CD4-positive, alpha-beta memory T cell (primary cell): ENCODE measurements around the gene OR2A5. TPM values are rescaled to one million over a fixed set of nuclear protein-coding genes. Genes with fewer than 3 reads are reported as not detected.
"Not testable (repeated sequence)": the region's sequence is repeated elsewhere in the genome, so short reads cannot be mapped to it uniquely, and the experiment has no call there.

Experiments used
- CTCF ChIA-PET: fragments of 350-600 bp; sonication (Branson Sonifier 250); formaldehyde crosslinking; loops from one replicate; lab custom pipeline; 2021; ENCODE audit warnings: inconsistent platforms; ENCODE audit not compliant: partially characterized antibody; lab: Charles Lee
- POLR2A ChIA-PET: fragments of 350-600 bp; sonication (Branson Sonifier 250); formaldehyde crosslinking; loops from one replicate; lab custom pipeline; 2021; ENCODE audit not compliant: partially characterized antibody; lab: Charles Lee
- DNase-seq, 5 donors: peaks; one replicate each; pipeline versions ENCODE4 v3.0.0 to v3.0.0-alpha.2; 2020 to 2022; ENCODE audit warnings: mixed read lengths in 1 of 5
- H3K27ac ChIP-seq: one replicate; pipeline ENCODE4 v1.7.0; 2013; ENCODE audit warnings: low read depth, low read length
- H3K27me3 ChIP-seq: 2 replicates; pipeline ENCODE4 v1.7.0; 2013; ENCODE audit warnings: mild to moderate bottlenecking, low read length, moderate library complexity; ENCODE audit not compliant: insufficient read depth
- H3K36me3 ChIP-seq: 2 replicates; pipeline ENCODE4 v1.7.0; 2013; ENCODE audit warnings: mild to moderate bottlenecking, low read length, moderate library complexity; ENCODE audit not compliant: insufficient read depth
- H3K4me1 ChIP-seq: 2 replicates; pipeline ENCODE4 v1.7.0; 2013; ENCODE audit warnings: mild to moderate bottlenecking, low read length, moderate library complexity; ENCODE audit not compliant: insufficient read depth
- H3K4me3 ChIP-seq, 2 donors: one replicate each; pipeline ENCODE4 v1.7.0; 2013; ENCODE audit warnings: low read length in 2 of 2, mild to moderate bottlenecking in 1 of 2
- H3K9me3 ChIP-seq, 2 donors: one replicate each; pipeline ENCODE4 v1.7.0; 2013; ENCODE audit warnings: low read length in 2 of 2, control low read depth in 1 of 2; ENCODE audit not compliant: control insufficient read depth in 1 of 2
- H3K27ac Mint-ChIP-seq, 7 donors: one replicate each; pipeline ENCODE4 v1.8.0; 2020 to 2021; ENCODE audit warnings: mixed read lengths in 7 of 7, mild to moderate bottlenecking in 6 of 7, inconsistent platforms in 3 of 7, moderate library complexity in 3 of 7
- H3K27me3 Mint-ChIP-seq, 2 donors: one replicate each; pipeline ENCODE4 v1.8.0; 2020 to 2021; ENCODE audit warnings: mixed read lengths in 2 of 2
- H3K36me3 Mint-ChIP-seq, 2 donors: one replicate each; pipeline ENCODE4 v1.8.0; 2020 to 2021; ENCODE audit warnings: mixed read lengths in 2 of 2, inconsistent platforms in 1 of 2, mild to moderate bottlenecking in 1 of 2
- H3K4me1 Mint-ChIP-seq, 4 donors: one replicate each; pipeline ENCODE4 v1.8.0; 2020 to 2021; ENCODE audit warnings: mixed read lengths in 4 of 4, mild to moderate bottlenecking in 1 of 4
- H3K4me3 Mint-ChIP-seq, 8 donors: one replicate each; pipeline ENCODE4 v1.8.0; 2020 to 2021; ENCODE audit warnings: mixed read lengths in 8 of 8, mild to moderate bottlenecking in 7 of 8, moderate library complexity in 6 of 8, inconsistent platforms in 3 of 8
- H3K9me3 Mint-ChIP-seq, 8 donors: one replicate each; pipeline ENCODE4 v1.8.0; 2020 to 2021; ENCODE audit warnings: mixed read lengths in 8 of 8, mild to moderate bottlenecking in 5 of 8, inconsistent platforms in 3 of 8, moderate library complexity in 1 of 8
- intact Hi-C: fragments of 100-400 bp; cut with micrococcal nuclease; formaldehyde crosslinking; loops from one replicate; pipeline ENCODE4 v1.15.1; 2023
- polyA plus RNA-seq, 2 donors: library from polyadenylated mRNA; unstranded; fragments of 300-500 nt; fragmentation: Illumina TruSeq; gene quantifications; one replicate each; pipeline ENCODE4 v1.2.3, GENCODE V29; 2021
- total RNA-seq, 2 experiments: library from RNA; stranded (reverse); gene quantifications; one replicate each; pipeline ENCODE4 v1.2.3, GENCODE V29; 2021

Gene OR2A5
- total and polyA plus RNA-seq, 4 experiments from 2014 or later, result not detected

GRCh38 chr7:144050884-144051283 lies 2.1 kb downstream of the OR2A5 start:
- H3K4me1 Mint-ChIP-seq, H3K36me3 Mint-ChIP-seq, intact Hi-C loops, H3K4me3 ChIP-seq, H3K27me3 ChIP-seq, H3K36me3 ChIP-seq, DNase-seq, H3K27ac Mint-ChIP-seq, H3K27ac ChIP-seq, CTCF ChIA-PET, H3K4me1 ChIP-seq, H3K9me3 Mint-ChIP-seq, H3K9me3 ChIP-seq, POLR2A ChIA-PET, H3K4me3 Mint-ChIP-seq: not testable (repeated sequence)
- H3K27me3 Mint-ChIP-seq, result peaks cover 13% of the 10 kb centered on the region in 2 donors

GRCh38 chr7:144057954-144058353 lies 9.2 kb downstream of the OR2A5 start:
- H3K4me3 Mint-ChIP-seq, result no peak overlapping the region
- H3K9me3 Mint-ChIP-seq, result peaks cover 0 to 19% (median 6%) of the 10 kb centered on the region in 8 donors
- ChIA-PET CTCF (no interaction called here), POLR2A (no interaction called here)
- H3K36me3 Mint-ChIP-seq, result no peaks in the 10 kb centered on the region
- Histone ChIP-seq H3K27ac (no peak overlapping the region), H3K9me3 (no peaks in the 10 kb centered on the region), H3K27me3 (no peaks in the 10 kb centered on the region), H3K36me3 (no peaks in the 10 kb centered on the region), H3K4me1 (no peaks in the 10 kb centered on the region), H3K4me3 (no peak overlapping the region)
- H3K27ac Mint-ChIP-seq, result no peak overlapping the region
- no peaks in the 10 kb centered on the region for H3K4me1 Mint-ChIP-seq
- H3K27me3 Mint-ChIP-seq, result peaks cover 7 to 13% of the 10 kb centered on the region in 2 donors
- no peak for DNase-seq
- intact Hi-C loops, result no loop called here

GRCh38 chr7:144063710-144064109 lies 15.0 kb downstream of the OR2A5 start:
- CTCF ChIA-PET, result interaction anchor here (1.0 kb wide), 1 partner anchor 64 kb away, joined by 3 read pairs; no protein-coding TSS in a partner anchor
- Mint-ChIP-seq H3K4me1 (no peaks in the 10 kb centered on the region), H3K9me3 (peaks cover 0 to 15% (median 4%) of the 10 kb centered on the region in 8 donors), H3K27me3 (peaks cover 9 to 15% of the 10 kb centered on the region in 2 donors), H3K27ac (no peak overlapping the region), H3K4me3 (no peak overlapping the region), H3K36me3 (no peaks in the 10 kb centered on the region)
- no peak for DNase-seq
- no peak overlapping the region for H3K27ac ChIP-seq
- H3K27me3 ChIP-seq, result no peaks in the 10 kb centered on the region
- no peaks in the 10 kb centered on the region for H3K4me1 ChIP-seq
- no peaks in the 10 kb centered on the region for H3K36me3 ChIP-seq
- POLR2A ChIA-PET, result no interaction called here
- intact Hi-C loops, result no loop called here
- no peak overlapping the region for H3K4me3 ChIP-seq
- no peaks in the 10 kb centered on the region for H3K9me3 ChIP-seq

- H3K27me3 ChIP-seq, result no peaks in the 10 kb centered on the region
- ChIA-PET CTCF (no interaction called here), POLR2A (no interaction called here)
- Mint-ChIP-seq H3K27me3 (peaks cover 7 to 8% of the 10 kb centered on the region in 2 donors), H3K27ac (no peak within 1 kb of the TSS), H3K4me3 (no peak within 1 kb of the TSS), H3K36me3 (no peaks in the 10 kb centered on the region), H3K9me3 (no peaks in the 10 kb centered on the region), H3K4me1 (no peaks in the 10 kb centered on the region)
- no peaks in the 10 kb centered on the region for H3K36me3 ChIP-seq
- intact Hi-C loops, result no loop called here
- H3K4me1 ChIP-seq, result no peaks in the 10 kb centered on the region
- no peak for DNase-seq
- H3K27ac ChIP-seq, result no peak within 1 kb of the TSS
- H3K9me3 ChIP-seq, result no peaks in the 10 kb centered on the region
- H3K4me3 ChIP-seq, result no peak within 1 kb of the TSS
Measured at GRCh38 chr7:144069511-144069910, 20.8 kb downstream of the OR2A5 start, which contains the start of gene OR2A25. OR2A25 (plus strand) TSS chr7:144069811; CDS start chr7:144074220, 4,409 bp downstream.

- no peaks in the 10 kb centered on the region for H3K9me3 ChIP-seq
- no peak overlapping the region for H3K4me3 Mint-ChIP-seq
Measured at GRCh38 chr7:144069953-144070352, 21.2 kb downstream of the OR2A5 start.

GRCh38 chr7:144074374-144074773 lies 25.6 kb downstream of the OR2A5 start:
- H3K27ac ChIP-seq, result no peak overlapping the region
- Mint-ChIP-seq H3K27ac (no peak overlapping the region), H3K27me3 (peaks cover 3 to 5% of the 10 kb centered on the region in 2 donors), H3K4me1 (no peaks in the 10 kb centered on the region), H3K4me3 (no peak overlapping the region), H3K9me3 (no peaks in the 10 kb centered on the region), H3K36me3 (no peaks in the 10 kb centered on the region)
- H3K27me3 ChIP-seq, result no peaks in the 10 kb centered on the region
- CTCF ChIA-PET, result no interaction called here
- intact Hi-C loops, result no loop called here
- POLR2A ChIA-PET, result no interaction called here
- no peaks in the 10 kb centered on the region for H3K36me3 ChIP-seq
- H3K4me3 ChIP-seq, result no peak overlapping the region
- no peaks in the 10 kb centered on the region for H3K9me3 ChIP-seq
- no peak for DNase-seq
- no peaks in the 10 kb centered on the region for H3K4me1 ChIP-seq

More at GRCh38 chr7:144069953-144070352, 21.2 kb downstream of the OR2A5 start:
- intact Hi-C loops, result no loop called here
- Histone ChIP-seq H3K36me3 (no peaks in the 10 kb centered on the region), H3K27me3 (no peaks in the 10 kb centered on the region), H3K4me3 (no peak overlapping the region), H3K4me1 (no peaks in the 10 kb centered on the region), H3K27ac (no peak overlapping the region)
- no peaks in the 10 kb centered on the region for H3K4me1 Mint-ChIP-seq
- H3K27ac Mint-ChIP-seq, result no peak overlapping the region
- DNase-seq, result no peak
- POLR2A ChIA-PET, result no interaction called here
- no peaks in the 10 kb centered on the region for H3K9me3 Mint-ChIP-seq
- CTCF ChIA-PET, result no interaction called here
- no peaks in the 10 kb centered on the region for H3K36me3 Mint-ChIP-seq
- H3K27me3 Mint-ChIP-seq, result peaks cover 7 to 8% of the 10 kb centered on the region in 2 donors

GRCh38 chr7:144085978-144086377 lies 37.2 kb downstream of the OR2A5 start, which contains the start of gene OR2A12:
OR2A12 (plus strand) TSS chr7:144086278; CDS start chr7:144095108, 8,830 bp downstream.
- CTCF ChIA-PET, result no interaction called here
- no peak for DNase-seq
- no peaks in the 10 kb centered on the region for H3K36me3 ChIP-seq
- Mint-ChIP-seq H3K27ac (no peak within 1 kb of the TSS), H3K9me3 (peaks cover 0 to 6% (median 4%) of the 10 kb centered on the region in 8 donors), H3K36me3 (no peaks in the 10 kb centered on the region), H3K27me3 (no peaks in the 10 kb centered on the region), H3K4me1 (no peaks in the 10 kb centered on the region), H3K4me3 (no peak within 1 kb of the TSS)
- no peaks in the 10 kb centered on the region for H3K4me1 ChIP-seq
- intact Hi-C loops, result no loop called here
- H3K9me3 ChIP-seq, result no peaks in the 10 kb centered on the region
- no peaks in the 10 kb centered on the region for H3K27me3 ChIP-seq
- H3K27ac ChIP-seq, result no peak within 1 kb of the TSS
- POLR2A ChIA-PET, result no interaction called here
- no peak within 1 kb of the TSS for H3K4me3 ChIP-seq
